Astrocyte (in vitro differentiated cells and primary cell): ENCODE measurements around the gene IQCE. TPM values are rescaled to one million over a fixed set of nuclear protein-coding genes. Genes with fewer than 3 reads are reported as not detected.

Experiments used
- DNase-seq: peaks from one replicate; pipeline ENCODE4 v3.0.0-alpha.2; 2010; ENCODE audit warnings: low read depth
- FAIRE-seq: peaks from 2 replicates; lab custom pipeline; 2011; peaks lifted over from hg19 to GRCh38; lab: Jason Lieb, UNC
- H2AFZ ChIP-seq: 2 replicates; pipeline ENCODE4 v1.6.0; 2012; ENCODE audit warnings: low read depth, low read length, inconsistent platforms
- H3K27ac ChIP-seq: 2 replicates; pipeline ENCODE4 v1.5.1; 2011; ENCODE audit warnings: low read depth, low read length, inconsistent platforms
- H3K27me3 ChIP-seq: 2 replicates; pipeline ENCODE4 v1.6.0; 2011; ENCODE audit warnings: low read length, inconsistent platforms; ENCODE audit not compliant: insufficient read depth
- H3K36me3 ChIP-seq: 2 replicates; pipeline ENCODE4 v1.5.1; 2011; ENCODE audit warnings: low read length, inconsistent platforms; ENCODE audit not compliant: insufficient read depth
- H3K4me1 ChIP-seq: 2 replicates; pipeline ENCODE4 v1.5.1; 2011; ENCODE audit warnings: low read length, inconsistent platforms; ENCODE audit not compliant: insufficient read depth
- H3K4me2 ChIP-seq: 2 replicates; pipeline ENCODE4 v1.6.0; 2012; ENCODE audit warnings: low read length, inconsistent platforms
- H3K4me3 ChIP-seq: 2 replicates; pipeline ENCODE4 v1.5.1; 2011; ENCODE audit warnings: low read depth, mild to moderate bottlenecking, low read length, inconsistent platforms; ENCODE audit not compliant: insufficient read depth
- H3K79me2 ChIP-seq: 2 replicates; pipeline ENCODE4 v1.6.0; 2012; ENCODE audit warnings: mild to moderate bottlenecking, low read length, inconsistent platforms; ENCODE audit not compliant: insufficient read depth
- H3K9ac ChIP-seq: 2 replicates; pipeline ENCODE4 v1.6.0; 2012; ENCODE audit warnings: mild to moderate bottlenecking, low read length, inconsistent platforms
- H3K9me3 ChIP-seq: 2 replicates; pipeline ENCODE4 v1.5.1; 2012; ENCODE audit warnings: low read depth, mild to moderate bottlenecking, low read length, inconsistent platforms; ENCODE audit not compliant: insufficient read depth
- H4K20me1 ChIP-seq: 2 replicates; pipeline ENCODE4 v1.6.0; 2012; ENCODE audit warnings: low read length, inconsistent platforms; ENCODE audit not compliant: insufficient read depth
- H3K27ac Mint-ChIP-seq: one replicate; pipeline ENCODE4 v1.8.0; 2021; ENCODE audit warnings: mild to moderate bottlenecking, mixed read lengths; ENCODE audit not compliant: unreplicated experiment
- H3K27me3 Mint-ChIP-seq: one replicate; pipeline ENCODE4 v1.8.0; 2021; ENCODE audit warnings: low read depth, mixed read lengths; ENCODE audit not compliant: unreplicated experiment
- H3K36me3 Mint-ChIP-seq: one replicate; pipeline ENCODE4 v1.8.0; 2021; ENCODE audit warnings: low read depth, mixed read lengths; ENCODE audit not compliant: unreplicated experiment
- H3K4me1 Mint-ChIP-seq: one replicate; pipeline ENCODE4 v1.8.0; 2021; ENCODE audit warnings: low read depth, mixed read lengths; ENCODE audit not compliant: unreplicated experiment
- H3K4me3 Mint-ChIP-seq: one replicate; pipeline ENCODE4 v1.8.0; 2021; ENCODE audit warnings: mild to moderate bottlenecking, moderate library complexity, mixed read lengths; ENCODE audit not compliant: unreplicated experiment
- H3K9me3 Mint-ChIP-seq: one replicate; pipeline ENCODE4 v1.8.0; 2021; ENCODE audit warnings: mild to moderate bottlenecking, mixed read lengths; ENCODE audit not compliant: unreplicated experiment
- CTCF ChIP-seq: IDR thresholded peaks from 2 replicates; pipeline ENCODE4 v1.5.1; 2011; ENCODE audit warnings: low read depth, mild to moderate bottlenecking, inconsistent platforms, low read length, moderate library complexity; ENCODE audit not compliant: insufficient read depth
- EZH2 ChIP-seq: IDR thresholded peaks from 2 replicates; pipeline ENCODE4 v1.6.1; 2012; ENCODE audit warnings: mild to moderate bottlenecking, low read length, inconsistent platforms; ENCODE audit not compliant: insufficient read depth
- total RNA-seq: library from RNA; stranded (reverse); gene quantifications from 2 replicates; pipeline ENCODE4 v1.2.1, GENCODE V29; 2021

IQCE gene
- total RNA-seq, 1 donor from 2014 or later: 13.1 TPM

- peaks cover 6% of the 10 kb centered on the region for H3K36me3 ChIP-seq
- no peak overlapping the region for H2AFZ ChIP-seq
- H3K9ac ChIP-seq: no peak overlapping the region
- no peak overlapping the region for H3K4me2 ChIP-seq
- H3K79me2 ChIP-seq: no peaks in the 10 kb centered on the region
- no peaks in the 10 kb centered on the region for H3K4me1 ChIP-seq
- no peak overlapping the region for H3K27ac ChIP-seq
- no peaks in the 10 kb centered on the region for H3K27me3 ChIP-seq
- FAIRE-seq (no peak), DNase-seq (no peak)
- no peaks in the 10 kb centered on the region for H4K20me1 ChIP-seq
- H3K4me3 Mint-ChIP-seq: no peak overlapping the region
- H3K4me3 ChIP-seq: no peak overlapping the region
- H3K9me3 Mint-ChIP-seq: no peaks in the 10 kb centered on the region
- H3K36me3 Mint-ChIP-seq: peaks cover 27% of the 10 kb centered on the region
- H3K9me3 ChIP-seq: no peaks in the 10 kb centered on the region
- no peak overlapping the region for H3K27ac Mint-ChIP-seq
- H3K4me1 Mint-ChIP-seq: no peaks in the 10 kb centered on the region
- no peaks in the 10 kb centered on the region for H3K27me3 Mint-ChIP-seq
- TF ChIP-seq CTCF (no peak), EZH2 (no peak)
These were observed 37.9 kb downstream of the IQCE start for GRCh38 chr7:2596464-2597272.

- H3K36me3 Mint-ChIP-seq: peaks cover 27% of the 10 kb centered on the region
- Histone ChIP-seq H3K9me3 (no peaks in the 10 kb centered on the region), H2AFZ (no peak overlapping the region), H3K9ac (no peak overlapping the region), H3K79me2 (no peaks in the 10 kb centered on the region), H3K27ac (no peak overlapping the region), H3K4me2 (no peak overlapping the region), H3K27me3 (no peaks in the 10 kb centered on the region), H4K20me1 (no peaks in the 10 kb centered on the region), H3K4me3 (no peak overlapping the region), H3K4me1 (no peaks in the 10 kb centered on the region), H3K36me3 (peaks cover 5% of the 10 kb centered on the region)
- no peak overlapping the region for H3K4me3 Mint-ChIP-seq
- no peak overlapping the region for H3K27ac Mint-ChIP-seq
- H3K4me1 Mint-ChIP-seq: no peaks in the 10 kb centered on the region
- TF ChIP-seq EZH2 (no peak), CTCF (no peak)
- no peak for FAIRE-seq
- no peaks in the 10 kb centered on the region for H3K9me3 Mint-ChIP-seq
- no peak for DNase-seq
- H3K27me3 Mint-ChIP-seq: no peaks in the 10 kb centered on the region
These were observed 38.5 kb downstream of the IQCE start for GRCh38 chr7:2597273-2597640.
